Sigmoid colon (tissue), 7 donors: Measurements from ENCODE around the gene RYR3. TPM values are rescaled to one million over a fixed set of nuclear protein-coding genes. Genes with fewer than 3 reads are reported as not detected.

Experiments used
- DNase-seq: peaks from one replicate; pipeline ENCODE4 v3.0.0-alpha.2; 2019
- H3K27ac ChIP-seq, 4 donors: fragments of 200-600 bp; sonication (generic); one replicate each; pipeline ENCODE4 v1.5.1; 2016 to 2019; ENCODE audit warnings: mild to moderate bottlenecking in 1 of 4
- H3K27me3 ChIP-seq, 3 donors: fragments of 200-600 bp; sonication (generic); one replicate each; pipeline ENCODE4 v1.5.1; 2019; ENCODE audit warnings: mild to moderate bottlenecking in 1 of 3
- H3K36me3 ChIP-seq, 4 donors: fragments of 200-600 bp; sonication (generic); one replicate each; pipeline ENCODE4 v1.5.1; 2016 to 2019
- H3K4me1 ChIP-seq, 4 donors: fragments of 200-600 bp; sonication (generic); one replicate each; pipeline ENCODE4 v1.5.1; 2017 to 2019
- H3K4me3 ChIP-seq, 4 donors: fragments of 200-600 bp; sonication (generic); one replicate each; pipeline ENCODE4 v1.5.1; 2017 to 2019; ENCODE audit warnings: mild to moderate bottlenecking in 2 of 4, moderate library complexity in 1 of 4
- H3K9me3 ChIP-seq, 4 donors: fragments of 200-600 bp in 3 of 4; sonication (generic) in 3 of 4; one replicate each; pipeline versions ENCODE4 v1.5.1 to v1.6.1; 2013 to 2019
- CTCF ChIP-seq, 4 experiments: fragments of 450-650 bp in 3 of 4; fragments of 200-600 bp in 1 of 4; IDR thresholded peaks; one replicate each; pipeline ENCODE4 v1.5.1; 2016 to 2019; ENCODE audit warnings: antibody characterized with exemption in 4 of 4, mild to moderate bottlenecking in 3 of 4, moderate library complexity in 2 of 4
- EP300 ChIP-seq, 4 donors: sonication (generic); formaldehyde crosslinking; IDR thresholded peaks; one replicate each; pipeline ENCODE4 v1.6.1; 2017; ENCODE audit warnings: antibody characterized with exemption in 4 of 4
- POLR2A ChIP-seq, 2 donors: fragments of 450-650 bp; IDR thresholded peaks; one replicate each; pipeline ENCODE4 v1.6.1; 2016; ENCODE audit warnings: antibody characterized with exemption in 2 of 2, mild to moderate bottlenecking in 2 of 2, moderate library complexity in 2 of 2
- POLR2AphosphoS5 ChIP-seq, 4 donors: sonication (generic); formaldehyde crosslinking; IDR thresholded peaks; one replicate each; pipeline ENCODE4 v1.6.1; 2017; ENCODE audit warnings: antibody characterized with exemption in 4 of 4
- WGBS, 2 donors: extraction: QIAGEN DNeasy Blood & Tissue Kit; methylation state at CpG; one replicate each; pipeline ENCODE4 v1.1.7; 2013; 5-methylcytosine and 5-hydroxymethylcytosine counted together
- intact Hi-C: fragments of 100-400 bp; cut with DNase I; formaldehyde crosslinking; loops from one replicate; pipeline ENCODE4 v1.15.1; 2023
- polyA plus RNA-seq, 3 donors: library from polyadenylated mRNA; stranded (reverse); fragments of 200-250 nt; gene quantifications; one replicate each; pipeline ENCODE4 v1.2.3, GENCODE V29; 2013
- total RNA-seq, 4 donors: library from RNA; depleted of rRNA; stranded (reverse); fragments of >200 nt; gene quantifications; one replicate each; pipeline ENCODE4 v1.1.0, GENCODE V29; 2016
- donor health status: healthy with polysubstance abuse.
- donor health status: Bipolar disorder and iron deficiency.
- donor health status: healthy.

RYR3 gene
- total and polyA plus RNA-seq, 7 donors = 0.38 to 29.1 (median 10.5) TPM; not detected in 1

DNA sequence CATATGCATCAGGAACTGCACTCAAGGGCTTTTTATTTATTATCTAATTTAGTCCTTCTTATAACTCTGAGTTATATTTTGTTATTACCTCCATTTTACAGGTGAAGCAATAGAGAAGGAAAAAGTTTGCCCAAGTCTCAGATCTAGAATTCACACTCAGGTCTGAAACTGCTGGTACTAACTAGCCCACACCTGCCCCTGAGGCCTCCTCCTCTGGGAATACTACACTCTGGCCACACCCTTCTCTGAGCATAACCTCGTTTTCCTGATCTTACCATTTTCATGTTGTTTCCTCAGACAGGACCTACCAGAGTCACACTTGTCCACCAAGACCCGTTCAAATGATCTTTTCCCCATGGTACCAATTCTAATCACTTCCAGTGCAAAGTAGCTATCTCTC is 563.4 kb downstream of the RYR3 start:
- H3K27ac ChIP-seq = no peak overlapping the region

GRCh38 chr15:33882921-33883320 is 572.2 kb downstream of the RYR3 start:
- Histone ChIP-seq H3K27me3 (no peaks in the 10 kb centered on the region), H3K27ac (no peak overlapping the region), H3K4me3 (no peak overlapping the region), H3K4me1 (no peaks in the 10 kb centered on the region), H3K9me3 (no peaks in the 10 kb centered on the region), H3K36me3 (no peaks in the 10 kb centered on the region)
- intact Hi-C loops = loop anchor here (10.0 kb wide), 1 partner anchor 62 kb away; no protein-coding TSS in a partner anchor
- 93 to 94% methylated on average over 2 of the region's 2 CpGs for WGBS, 2 donors
- no peak for TF ChIP-seq EP300 (IDR thresholded peaks at IDR 0.05)
- no peak for DNase-seq

More for the DNA sequence above, 563.4 kb downstream of the RYR3 start:
- H3K4me1 ChIP-seq = no peaks in the 10 kb centered on the region
- 57 to 82% methylated on average over 2 of the region's 2 CpGs for WGBS, 2 donors
- intact Hi-C loops = no loop called here
- no peak for DNase-seq
- H3K27me3 ChIP-seq = no peaks in the 10 kb centered on the region
- TF ChIP-seq POLR2AphosphoS5 (IDR thresholded peaks at IDR 0.05) (no peak), POLR2A (IDR thresholded peaks at IDR 0.05) (no peak)
- no peaks in the 10 kb centered on the region for H3K36me3 ChIP-seq
- H3K9me3 ChIP-seq = no peaks in the 10 kb centered on the region
- no peak overlapping the region for H3K4me3 ChIP-seq

DNA sequence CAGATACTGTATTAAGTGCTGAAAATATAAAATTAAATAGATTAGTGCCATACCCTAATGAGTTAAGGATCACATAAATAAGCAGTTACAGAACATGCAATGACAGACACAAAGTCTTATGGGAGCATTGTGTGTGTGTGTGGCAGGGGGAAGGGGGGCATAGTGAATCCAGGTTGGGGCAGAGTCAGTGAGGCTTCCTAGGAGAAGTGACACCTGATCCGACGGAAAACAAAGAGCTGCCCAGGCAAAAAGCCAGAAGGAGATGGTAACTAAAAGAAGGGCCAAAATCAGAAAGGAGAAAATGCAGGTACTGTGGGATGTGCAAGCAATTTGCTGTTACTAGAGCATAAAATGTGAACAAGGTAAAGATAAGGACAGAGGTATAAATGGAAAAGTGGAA is 577.4 kb downstream of the RYR3 start:
- WGBS, 2 donors = 84 to 88% methylated on average over 2 of the region's 2 CpGs
- TF ChIP-seq POLR2A (IDR thresholded peaks at IDR 0.05) = no peak
- no peak for TF ChIP-seq CTCF (IDR thresholded peaks at IDR 0.05)
- no peak for TF ChIP-seq EP300 (IDR thresholded peaks at IDR 0.05)
- no peak for TF ChIP-seq POLR2AphosphoS5 (IDR thresholded peaks at IDR 0.05)

GRCh38 chr15:33894193-33894592 is 583.4 kb downstream of the RYR3 start:
- H3K27ac ChIP-seq = no peak overlapping the region
- intact Hi-C loops = no loop called here
- TF ChIP-seq CTCF (IDR thresholded peaks at IDR 0.05) (no peak), POLR2A (IDR thresholded peaks at IDR 0.05) (no peak), POLR2AphosphoS5 (IDR thresholded peaks at IDR 0.05) (no peak), EP300 (IDR thresholded peaks at IDR 0.05) (no peak)
- no peaks in the 10 kb centered on the region for H3K9me3 ChIP-seq
- H3K27me3 ChIP-seq = no peaks in the 10 kb centered on the region
- 80 to 84% methylated on average over 6 of the region's 6 CpGs for WGBS, 2 donors
- H3K4me3 ChIP-seq = no peak overlapping the region
- H3K36me3 ChIP-seq = no peaks in the 10 kb centered on the region
- no peak for DNase-seq
- no peaks in the 10 kb centered on the region for H3K4me1 ChIP-seq

More for the DNA sequence above, 577.4 kb downstream of the RYR3 start:
- Histone ChIP-seq H3K36me3 (no peaks in the 10 kb centered on the region), H3K9me3 (no peaks in the 10 kb centered on the region), H3K4me3 (no peak overlapping the region), H3K27me3 (no peaks in the 10 kb centered on the region), H3K4me1 (no peaks in the 10 kb centered on the region), H3K27ac (no peak overlapping the region)
- intact Hi-C loops = loop anchor here (10.0 kb wide), 1 partner anchor 57 kb away; no protein-coding TSS in a partner anchor
- DNase-seq = no peak

- H3K9me3 ChIP-seq = no peaks in the 10 kb centered on the region
- H3K4me1 ChIP-seq = no peaks in the 10 kb centered on the region
- no peak overlapping the region for H3K27ac ChIP-seq
- TF ChIP-seq POLR2A (IDR thresholded peaks at IDR 0.05) = no peak
- TF ChIP-seq CTCF (IDR thresholded peaks at IDR 0.05) = no peak
- no peak for TF ChIP-seq POLR2AphosphoS5 (IDR thresholded peaks at IDR 0.05)
- no peak for TF ChIP-seq EP300 (IDR thresholded peaks at IDR 0.05)
- no peak overlapping the region for H3K4me3 ChIP-seq
- intact Hi-C loops = no loop called here
- no peaks in the 10 kb centered on the region for H3K36me3 ChIP-seq
- DNase-seq = no peak
- H3K27me3 ChIP-seq = no peaks in the 10 kb centered on the region
- WGBS, 2 donors = 0 to 2% methylated on average over 1 of the region's 1 CpG
Measured at GRCh38 chr15:33902043-33902442, 591.3 kb downstream of the RYR3 start.

- H3K4me1 ChIP-seq = no peaks in the 10 kb centered on the region
- intact Hi-C loops = no loop called here
- no peak overlapping the region for H3K27ac ChIP-seq
- H3K27me3 ChIP-seq = no peaks in the 10 kb centered on the region
- 79 to 91% methylated on average over 2 of the region's 2 CpGs for WGBS, 2 donors
- TF ChIP-seq CTCF (IDR thresholded peaks at IDR 0.05) (no peak), POLR2AphosphoS5 (IDR thresholded peaks at IDR 0.05) (no peak), EP300 (IDR thresholded peaks at IDR 0.05) (no peak), POLR2A (IDR thresholded peaks at IDR 0.05) (no peak)
- no peak overlapping the region for H3K4me3 ChIP-seq
- H3K9me3 ChIP-seq = no peaks in the 10 kb centered on the region
- DNase-seq = no peak
- no peaks in the 10 kb centered on the region for H3K36me3 ChIP-seq
Measured at GRCh38 chr15:33903661-33904060, 592.9 kb downstream of the RYR3 start.
